D341Med (cell line): Measurements from ENCODE around the gene TICAM2.
A peak's percentile ranks its signal among the peaks of the same experiment; 100 is the strongest.
"Not testable (repeated sequence)": the region's sequence is repeated elsewhere in the genome, so short reads cannot be mapped to it uniquely, and the experiment has no call there.

Experiments
- DNase-seq: peaks from one replicate; pipeline ENCODE4 v3.0.0; 2012; ENCODE audit warnings: low spot score

The TICAM2 gene

DNA sequence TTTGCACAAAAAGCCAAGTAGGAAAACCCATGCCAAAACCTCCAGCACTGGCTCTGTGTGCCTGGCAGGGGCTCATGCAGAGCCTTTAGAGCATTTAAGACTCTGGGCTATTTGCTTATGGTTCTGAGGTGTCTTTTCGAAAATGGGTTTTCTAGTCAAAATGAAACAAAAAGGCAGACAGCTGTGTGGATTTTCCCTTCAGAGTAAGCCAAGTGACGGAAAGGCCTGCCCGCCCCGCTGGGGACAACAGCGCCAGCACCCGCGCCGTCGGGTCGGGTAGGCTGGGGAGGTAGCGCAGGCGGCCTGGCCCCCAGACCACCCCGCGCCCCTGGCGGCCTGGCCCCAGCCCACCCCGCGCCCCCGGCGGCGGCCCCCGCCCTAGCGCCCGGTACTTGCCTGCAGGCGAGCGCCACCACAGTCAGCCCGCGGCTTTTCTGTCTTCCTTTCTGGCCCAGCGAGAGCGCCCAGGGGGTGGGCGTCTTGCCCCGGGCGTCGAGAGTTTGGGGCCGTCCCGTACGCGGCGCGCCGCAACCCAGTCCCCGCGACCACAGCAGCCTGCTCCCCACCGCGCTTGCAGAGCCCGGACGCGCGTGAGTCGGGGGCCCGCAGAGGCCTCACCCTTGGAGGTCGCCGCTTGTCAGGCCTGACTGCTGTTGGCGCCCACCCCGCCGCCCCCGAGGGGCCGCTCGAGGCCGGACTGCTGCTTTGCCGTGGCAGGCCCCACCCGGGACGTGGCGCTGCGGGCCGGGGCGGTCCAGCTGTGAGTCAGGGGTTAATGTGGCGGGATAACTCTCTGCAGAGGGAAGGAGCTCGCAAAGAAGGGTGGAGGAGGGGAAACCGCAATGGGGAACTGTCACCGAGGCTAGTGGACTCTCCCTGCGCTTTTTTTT lies at the start of gene TICAM2:
Gene TICAM2, minus strand, starts transcription at position 779 of the 890 bp plus-strand sequence. CDS start 21,223 bp downstream, outside the sequence.
- DNase-seq: peak; percentile 37

DNA sequence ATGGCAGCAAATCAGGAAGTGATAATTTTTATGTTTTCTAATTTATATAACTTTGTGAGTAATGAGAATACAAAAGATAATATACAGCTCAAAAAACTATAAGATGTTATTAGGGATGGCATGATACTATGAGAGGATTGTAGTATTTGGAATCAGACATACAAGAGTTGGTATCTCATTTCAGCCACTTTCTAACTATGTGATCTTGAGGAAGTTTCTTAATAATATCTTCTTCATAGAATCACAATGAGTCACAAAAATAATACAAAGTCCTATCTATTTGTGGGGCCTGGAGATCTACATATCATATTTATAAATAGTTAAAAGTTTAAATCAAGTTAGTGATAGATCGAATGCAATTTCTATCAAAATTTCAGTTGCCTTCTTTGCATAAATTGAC lies 47.3 kb upstream of the TICAM2 start:
- DNase-seq: no peak

DNA sequence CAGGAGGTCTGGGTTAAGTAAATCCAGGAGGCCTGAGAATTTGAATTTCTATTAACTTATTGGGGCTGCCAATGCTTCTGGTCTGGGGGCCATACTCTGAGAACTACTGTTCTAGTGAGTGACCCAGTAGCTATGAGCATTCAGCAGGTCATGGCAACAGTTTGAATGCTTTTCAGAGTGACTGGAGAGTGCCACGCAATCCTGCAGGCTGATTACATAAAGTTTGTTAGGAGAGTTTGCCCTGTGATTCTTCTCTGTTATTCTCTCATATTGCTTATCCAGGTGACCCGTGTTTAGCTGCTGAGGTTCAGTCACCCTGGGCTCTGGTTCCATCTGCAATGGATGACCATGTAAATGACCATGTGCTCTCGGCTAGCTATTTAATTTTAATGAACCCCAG lies 45.8 kb upstream of the TICAM2 start:
- no peak for DNase-seq

- DNase-seq: not testable (repeated sequence)
These were observed 43.1 kb upstream of the TICAM2 start for GRCh38 chr5:115645386-115645785.

GRCh38 chr5:115644046-115644445 lies 41.8 kb upstream of the TICAM2 start:
- no peak for DNase-seq

- DNase-seq: no peak
These were observed 39.7 kb upstream of the TICAM2 start for GRCh38 chr5:115641948-115642347.

- no peak for DNase-seq
These were observed 38.0 kb upstream of the TICAM2 start for GRCh38 chr5:115640274-115640673.

- DNase-seq: peak; percentile 62
These were observed 37.1 kb upstream of the TICAM2 start for GRCh38 chr5:115639377-115639776.

DNA sequence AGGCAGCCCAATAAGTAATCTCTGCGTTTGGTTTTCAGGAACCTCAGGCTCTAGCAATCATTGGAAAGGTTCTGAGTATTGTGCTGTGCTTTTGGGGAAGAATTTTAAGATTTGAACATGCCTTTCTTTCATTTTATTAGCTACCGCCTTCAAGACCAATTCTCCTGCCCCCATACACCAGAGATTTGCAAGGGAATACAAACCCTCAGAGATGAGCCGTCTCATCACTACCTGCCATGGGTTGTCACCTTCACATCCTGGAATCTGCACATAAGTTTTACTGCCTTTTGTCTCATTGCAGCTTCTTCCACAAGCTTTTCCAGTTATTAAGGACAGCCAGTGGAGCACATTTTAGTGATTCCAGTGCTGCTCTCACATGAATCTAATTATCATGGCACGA lies 35.2 kb upstream of the TICAM2 start:
- DNase-seq: no peak

DNA sequence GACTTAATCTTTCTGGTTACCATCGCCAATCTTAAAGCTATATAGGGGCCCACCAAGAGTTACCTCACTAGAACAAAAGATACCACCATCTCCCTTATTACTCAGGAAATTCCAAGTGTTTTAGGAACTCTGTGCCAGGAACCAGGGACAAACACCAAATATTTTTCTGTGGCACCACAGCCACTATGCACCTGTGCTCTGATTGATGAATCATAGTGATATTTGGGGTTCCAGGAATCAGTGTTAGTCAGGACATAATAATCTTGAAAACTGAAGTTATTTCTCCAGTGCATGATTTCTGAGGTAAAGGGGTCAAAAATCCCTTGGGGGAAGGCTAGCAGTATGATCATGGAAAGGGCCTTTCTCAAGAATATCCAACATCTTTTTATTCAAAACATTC lies 33.7 kb upstream of the TICAM2 start:
- DNase-seq: no peak

DNA sequence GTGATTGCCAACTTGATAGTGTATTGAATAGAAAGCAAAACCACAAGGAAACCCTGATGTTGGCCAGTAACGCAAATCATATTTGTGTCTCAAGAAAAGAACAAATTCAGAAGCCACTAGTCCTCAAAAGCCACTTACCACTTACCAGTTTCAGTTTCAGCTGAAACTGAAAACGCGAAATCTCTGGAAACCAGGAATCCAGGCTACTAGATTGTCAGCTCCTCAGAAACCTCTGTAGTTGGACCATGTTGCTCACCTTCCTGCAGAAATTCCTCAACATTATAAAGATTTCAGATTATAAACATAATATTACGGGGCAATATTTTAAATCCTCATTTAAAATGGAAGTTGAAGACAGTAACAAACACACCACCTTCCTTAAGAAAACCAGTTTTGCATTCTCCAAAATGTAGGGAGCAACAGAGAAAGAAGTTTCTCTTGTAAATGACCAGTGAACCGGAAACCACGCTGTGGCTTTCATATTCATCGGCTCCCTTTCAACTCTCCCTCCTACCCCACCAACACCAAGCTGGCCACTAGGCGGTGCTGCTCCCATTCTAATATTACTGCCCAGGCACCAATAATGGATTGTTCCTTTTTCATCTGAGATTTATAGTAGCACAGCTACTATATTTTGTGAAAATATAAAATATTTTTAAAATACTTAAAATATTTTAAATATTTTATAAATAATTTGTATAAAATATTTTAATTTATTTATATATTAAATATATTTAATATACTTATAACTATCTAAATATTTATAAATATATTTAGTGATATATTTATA lies 32.3 kb upstream of the TICAM2 start:
- DNase-seq: peak; percentile 77

DNA sequence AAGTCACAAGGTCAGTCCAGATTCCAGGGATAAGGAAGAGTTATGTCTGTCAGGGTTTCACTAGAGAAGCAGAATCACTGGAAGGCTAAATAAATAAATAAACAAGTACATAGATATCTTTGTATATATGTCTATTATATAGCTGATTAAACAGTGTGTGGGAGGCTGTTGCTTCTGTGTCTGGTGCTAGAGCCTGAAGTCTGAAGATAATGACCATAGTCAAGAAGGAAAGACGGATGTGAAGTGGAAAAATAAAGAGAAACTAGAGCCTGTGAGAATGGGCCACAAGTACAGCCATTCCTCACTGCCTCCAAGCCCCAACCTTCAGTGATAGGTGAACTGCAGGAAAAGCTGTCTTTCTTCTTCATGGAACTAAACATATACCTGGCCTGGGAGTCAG lies 27.6 kb upstream of the TICAM2 start:
- DNase-seq: no peak

- no peak for DNase-seq
These were observed 25.1 kb upstream of the TICAM2 start for GRCh38 chr5:115627295-115627865.

DNA sequence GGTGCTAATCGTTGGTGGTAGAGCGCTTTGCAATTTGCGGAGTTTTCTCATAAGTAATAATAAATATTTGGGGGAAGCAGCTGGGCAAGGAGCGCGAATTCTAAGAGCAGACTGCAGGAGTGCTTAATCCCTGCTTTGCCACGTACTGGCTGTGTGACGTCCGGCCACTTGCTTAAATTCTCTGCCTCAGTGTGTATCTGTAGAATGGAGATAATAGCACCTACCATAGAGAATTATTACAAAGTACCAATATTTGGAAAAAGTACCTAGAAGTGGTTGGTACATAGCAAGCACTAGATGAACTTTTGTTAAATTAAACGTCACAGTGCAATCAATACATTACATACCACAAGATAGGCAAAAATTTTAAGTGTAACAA lies 24.2 kb upstream of the TICAM2 start:
- DNase-seq: no peak

DNA sequence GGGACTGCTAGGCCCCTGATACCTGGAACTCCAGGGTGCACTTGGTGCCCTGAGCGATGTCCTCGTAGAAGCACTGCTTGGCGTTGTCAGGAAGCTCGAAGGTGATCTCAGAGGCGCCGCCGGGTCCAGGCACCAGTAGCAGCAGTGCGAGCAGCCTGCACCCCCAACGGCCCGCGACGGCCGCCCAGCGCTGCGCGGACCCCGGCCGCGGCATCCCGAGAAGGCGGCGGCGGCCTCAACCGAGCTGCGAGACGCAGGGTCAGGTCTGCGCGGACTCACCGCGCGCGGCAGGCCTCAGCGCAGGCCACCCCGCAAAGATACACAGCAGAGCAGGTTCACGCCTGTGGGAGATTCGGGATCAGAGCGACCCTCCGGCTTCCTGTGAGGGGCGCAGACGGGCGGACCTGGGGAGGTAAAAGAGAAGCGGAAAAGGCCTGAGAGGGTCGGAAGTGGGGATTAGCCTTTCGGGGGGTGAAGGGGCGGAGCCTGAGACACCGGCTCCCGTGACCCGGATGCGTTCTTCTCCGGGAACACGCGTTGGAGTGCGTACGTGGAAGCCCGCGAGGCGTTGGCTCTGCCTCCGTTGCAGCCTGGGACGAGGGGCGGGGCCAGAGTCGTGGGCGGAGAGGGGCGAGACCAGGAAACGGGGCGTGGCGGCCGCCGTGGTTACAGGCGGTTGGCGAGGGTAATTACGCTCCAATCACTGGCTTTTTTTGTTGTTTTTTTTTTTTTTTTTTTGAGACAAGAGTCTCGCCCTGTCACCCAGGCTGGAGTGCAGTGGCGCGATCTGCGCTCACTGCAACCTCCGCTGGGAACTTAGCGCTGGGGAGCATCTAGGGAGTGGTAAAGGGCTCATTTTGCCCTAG lies 23.5 kb upstream of the TICAM2 start, which contains the start of gene TMED7:
Gene TMED7, minus strand, starts transcription at position 458 of the 866 bp plus-strand sequence. Its CDS starts 244 bp downstream, at position 214.
- DNase-seq: peak; percentile 95

DNA sequence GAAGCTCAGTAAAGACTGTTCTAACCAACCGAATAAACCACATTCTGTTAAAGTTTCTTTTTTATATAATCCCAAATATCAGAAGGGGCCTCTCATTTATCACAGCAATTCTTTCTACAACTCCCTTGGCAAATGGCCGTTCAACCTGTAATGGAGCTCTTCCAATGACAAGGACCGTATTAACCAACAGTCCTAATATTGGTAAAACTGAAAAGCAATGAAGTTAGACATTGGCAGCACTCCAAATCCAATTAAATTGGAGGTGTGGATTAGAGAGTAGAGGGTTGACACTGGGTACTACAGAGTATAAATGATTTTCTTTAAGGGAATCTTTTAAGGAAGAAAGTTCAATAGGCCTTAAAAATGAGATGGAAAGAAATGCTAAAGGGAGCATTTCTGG lies 22.7 kb upstream of the TICAM2 start:
- DNase-seq: no peak

- no peak for DNase-seq
These were observed 21.4 kb upstream of the TICAM2 start for GRCh38 chr5:115623658-115624057.

GRCh38 chr5:115621365-115621900 lies 19.2 kb upstream of the TICAM2 start:
- no peak for DNase-seq

DNA sequence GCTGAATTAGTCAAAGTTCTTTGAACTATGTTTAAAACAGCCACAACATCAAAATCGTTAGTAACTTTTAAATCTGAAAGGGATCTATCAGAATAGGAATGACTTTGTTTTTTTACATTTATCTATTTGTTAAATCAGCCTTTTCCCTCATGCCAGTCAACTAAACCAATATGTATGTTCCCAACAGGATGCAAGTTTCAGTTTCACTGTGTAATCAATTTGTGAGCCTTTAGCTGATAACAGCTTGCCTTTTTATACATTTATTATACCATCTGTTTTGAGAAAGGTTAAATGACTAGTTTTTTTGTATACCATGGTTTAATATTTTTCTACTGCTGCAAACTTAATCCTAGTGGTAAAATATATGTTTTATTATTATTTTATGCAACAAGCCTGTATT lies 14.6 kb upstream of the TICAM2 start:
- no peak for DNase-seq

DNA sequence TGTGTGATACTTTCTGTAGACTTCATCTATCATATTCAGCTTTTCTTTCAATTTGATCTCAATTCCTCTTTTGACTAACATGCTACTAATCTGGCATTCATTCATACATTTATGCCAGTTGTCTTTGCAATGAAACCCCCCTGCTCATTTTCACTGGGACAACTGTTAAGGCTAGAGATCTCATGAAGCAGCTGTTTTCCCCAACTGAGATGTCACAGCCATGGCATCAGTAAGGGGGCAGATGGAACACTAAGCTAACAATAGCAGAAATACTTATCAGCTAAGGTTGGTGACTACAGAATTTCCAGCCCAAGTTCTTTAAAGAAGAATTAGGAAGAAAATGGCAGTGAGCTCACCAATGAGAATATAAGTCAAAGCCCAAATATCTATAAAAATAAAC lies 14.2 kb upstream of the TICAM2 start:
- no peak for DNase-seq

DNA sequence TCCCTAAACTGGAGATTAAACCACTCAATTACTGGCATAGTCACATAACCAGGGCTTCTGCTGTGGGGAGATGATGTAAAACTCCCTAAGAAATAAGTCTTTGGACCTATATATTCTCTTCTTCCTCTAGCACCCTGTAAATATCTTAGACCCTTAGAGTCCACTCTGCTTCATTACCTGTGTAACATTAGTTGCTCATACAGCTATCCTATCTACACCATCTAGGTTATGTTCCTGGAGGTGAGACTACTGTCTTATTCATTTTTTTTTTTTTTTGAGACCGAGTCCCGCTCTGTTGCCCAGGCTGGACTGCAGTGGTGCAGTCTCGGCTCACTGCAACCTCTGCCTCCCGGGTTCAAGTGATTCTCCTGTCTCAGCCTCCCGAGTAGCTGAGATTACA lies 9.6 kb upstream of the TICAM2 start:
- no peak for DNase-seq
